Measurements from ENCODE around the gene KLK7. TPM values are rescaled to one million over a fixed set of nuclear protein-coding genes. Genes with fewer than 3 reads are reported as not detected.
"Not testable (repeated sequence)": the region's sequence is repeated elsewhere in the genome, so short reads cannot be mapped to it uniquely, and the experiment has no call there.

The KLK7 gene
- total RNA-seq, 2 experiments from 2014 or later = not detected

GRCh38 chr19:50980208-50980607, 3.5 kb downstream of the KLK7 start:
- H3K27me3 Mint-ChIP-seq = peaks cover 10% of the 10 kb centered on the region
- DNase-seq = no peak
- H3K36me3 Mint-ChIP-seq (ENCODE audit: low read depth) = no peaks in the 10 kb centered on the region
- H3K27ac Mint-ChIP-seq = no peak overlapping the region
- no peaks in the 10 kb centered on the region for H3K9me3 Mint-ChIP-seq
- H3K4me3 Mint-ChIP-seq = no peak overlapping the region
- ChIA-PET CTCF (no interaction called here), POLR2A (no interaction called here)
- no peaks in the 10 kb centered on the region for H3K4me1 Mint-ChIP-seq

GRCh38 chr19:50979758-50980157, 4.0 kb downstream of the KLK7 start:
- Mint-ChIP-seq H3K4me1 (no peaks in the 10 kb centered on the region), H3K27me3 (peaks cover 7% of the 10 kb centered on the region), H3K4me3 (no peak overlapping the region), H3K27ac (no peak overlapping the region), H3K9me3 (no peaks in the 10 kb centered on the region), H3K36me3 (ENCODE audit: low read depth) (no peaks in the 10 kb centered on the region)
- DNase-seq = no peak
- POLR2A ChIA-PET = no interaction called here
- CTCF ChIA-PET = no interaction called here

- ChIA-PET CTCF (no interaction called here), POLR2A (no interaction called here)
- Mint-ChIP-seq H3K4me3 (no peak overlapping the region), H3K27ac (no peak overlapping the region), H3K27me3 (peaks cover 7% of the 10 kb centered on the region), H3K36me3 (ENCODE audit: low read depth) (no peaks in the 10 kb centered on the region), H3K4me1 (no peaks in the 10 kb centered on the region), H3K9me3 (no peaks in the 10 kb centered on the region)
- no peak for DNase-seq
These were observed 4.8 kb downstream of the KLK7 start for GRCh38 chr19:50978772-50979390.

- H3K27ac Mint-ChIP-seq = no peak overlapping the region
These were observed 6.1 kb downstream of the KLK7 start for GRCh38 chr19:50977626-50978025.

GRCh38 chr19:50975766-50976165, 8.0 kb downstream of the KLK7 start:
- Mint-ChIP-seq H3K9me3 (no peaks in the 10 kb centered on the region), H3K4me3 (no peak overlapping the region), H3K36me3 (ENCODE audit: low read depth) (no peaks in the 10 kb centered on the region), H3K4me1 (no peaks in the 10 kb centered on the region), H3K27ac (no peak overlapping the region), H3K27me3 (peaks cover 5% of the 10 kb centered on the region)
- ChIA-PET POLR2A (no interaction called here), CTCF (no interaction called here)
- no peak for DNase-seq

More at GRCh38 chr19:50977626-50978025, 6.1 kb downstream of the KLK7 start:
- H3K9me3 Mint-ChIP-seq = no peaks in the 10 kb centered on the region
- no peak overlapping the region for H3K4me3 Mint-ChIP-seq
- H3K27me3 Mint-ChIP-seq = peaks cover 7% of the 10 kb centered on the region
- no peaks in the 10 kb centered on the region for H3K36me3 Mint-ChIP-seq (ENCODE audit: low read depth)
- no peaks in the 10 kb centered on the region for H3K4me1 Mint-ChIP-seq
- ChIA-PET POLR2A (no interaction called here), CTCF (no interaction called here)
- no peak for DNase-seq

- H3K27ac Mint-ChIP-seq = no peak overlapping the region
- no peaks in the 10 kb centered on the region for H3K4me1 Mint-ChIP-seq
- H3K9me3 Mint-ChIP-seq = no peaks in the 10 kb centered on the region
- no peak for DNase-seq
- no peaks in the 10 kb centered on the region for H3K36me3 Mint-ChIP-seq (ENCODE audit: low read depth)
- H3K4me3 Mint-ChIP-seq = no peak overlapping the region
- POLR2A ChIA-PET = no interaction called here
- H3K27me3 Mint-ChIP-seq = peaks cover 5% of the 10 kb centered on the region
- CTCF ChIA-PET = no interaction called here
These were observed 8.8 kb downstream of the KLK7 start for GRCh38 chr19:50974702-50975556.

- POLR2A ChIA-PET = no interaction called here
- no peak overlapping the region for H3K4me3 Mint-ChIP-seq
These were observed 10.8 kb downstream of the KLK7 start for GRCh38 chr19:50972795-50973376.

GRCh38 chr19:50969810-50970209, 13.9 kb downstream of the KLK7 start:
- H3K4me1 Mint-ChIP-seq; POLR2A ChIA-PET; H3K36me3 Mint-ChIP-seq (ENCODE audit: low read depth); CTCF ChIA-PET; H3K27me3 Mint-ChIP-seq; H3K27ac Mint-ChIP-seq; DNase-seq; H3K4me3 Mint-ChIP-seq; H3K9me3 Mint-ChIP-seq: not testable (repeated sequence)

More at GRCh38 chr19:50972795-50973376, 10.8 kb downstream of the KLK7 start:
- H3K27ac Mint-ChIP-seq = no peak overlapping the region
- H3K9me3 Mint-ChIP-seq = no peaks in the 10 kb centered on the region
- peaks cover 5% of the 10 kb centered on the region for H3K27me3 Mint-ChIP-seq
- H3K36me3 Mint-ChIP-seq (ENCODE audit: low read depth) = no peaks in the 10 kb centered on the region
- CTCF ChIA-PET = interaction anchor here (0.6 kb wide), 1 partner anchor 772 kb away, joined by 3 read pairs; no protein-coding TSS in a partner anchor
- H3K4me1 Mint-ChIP-seq = no peaks in the 10 kb centered on the region
- no peak for DNase-seq

GRCh38 chr19:50969413-50969760, 14.3 kb downstream of the KLK7 start, which contains the start of gene KLK6:
TSS of gene KLK6 (minus strand) at chr19:50969591. CDS start at chr19:50968104, 1,487 bp downstream.
- DNase-seq = no peak
- CTCF ChIA-PET = no interaction called here
- no peaks in the 10 kb centered on the region for H3K4me1 Mint-ChIP-seq
- POLR2A ChIA-PET = no interaction called here
- H3K4me3 Mint-ChIP-seq = no peak within 1 kb of the TSS
- H3K27ac Mint-ChIP-seq = no peak within 1 kb of the TSS
- no peaks in the 10 kb centered on the region for H3K27me3 Mint-ChIP-seq
- no peaks in the 10 kb centered on the region for H3K9me3 Mint-ChIP-seq
- H3K36me3 Mint-ChIP-seq (ENCODE audit: low read depth) = no peaks in the 10 kb centered on the region

GRCh38 chr19:50968716-50969412, 14.9 kb downstream of the KLK7 start:
- POLR2A ChIA-PET = no interaction called here
- CTCF ChIA-PET = interaction anchor here (0.6 kb wide), 1 partner anchor 234 kb away, joined by 5 read pairs; no protein-coding TSS in a partner anchor
- Mint-ChIP-seq H3K27me3 (no peaks in the 10 kb centered on the region), H3K27ac (no peak overlapping the region), H3K36me3 (ENCODE audit: low read depth) (no peaks in the 10 kb centered on the region), H3K4me3 (no peak overlapping the region), H3K4me1 (no peaks in the 10 kb centered on the region), H3K9me3 (no peaks in the 10 kb centered on the region)
- no peak for DNase-seq

- no peak for DNase-seq
- Mint-ChIP-seq H3K27me3 (no peaks in the 10 kb centered on the region), H3K36me3 (ENCODE audit: low read depth) (no peaks in the 10 kb centered on the region), H3K4me1 (no peaks in the 10 kb centered on the region), H3K9me3 (no peaks in the 10 kb centered on the region), H3K27ac (no peak overlapping the region), H3K4me3 (no peak overlapping the region)
- POLR2A ChIA-PET = no interaction called here
- CTCF ChIA-PET = interaction anchor here (0.6 kb wide), 1 partner anchor 233 kb away, joined by 5 read pairs; no protein-coding TSS in a partner anchor
These were observed 15.6 kb downstream of the KLK7 start for GRCh38 chr19:50967929-50968715.

GRCh38 chr19:50964266-50964665, 19.5 kb downstream of the KLK7 start:
- Mint-ChIP-seq H3K36me3 (ENCODE audit: low read depth) (no peaks in the 10 kb centered on the region), H3K9me3 (peaks cover 4% of the 10 kb centered on the region), H3K4me1 (no peaks in the 10 kb centered on the region), H3K27ac (no peak overlapping the region), H3K27me3 (peaks cover 2% of the 10 kb centered on the region), H3K4me3 (no peak overlapping the region)
- DNase-seq = no peak
- ChIA-PET CTCF (no interaction called here), POLR2A (no interaction called here)

GRCh38 chr19:50963381-50963780, 20.3 kb downstream of the KLK7 start:
- H3K27me3 Mint-ChIP-seq = peaks cover 6% of the 10 kb centered on the region
- H3K4me1 Mint-ChIP-seq = no peaks in the 10 kb centered on the region
- no peak overlapping the region for H3K27ac Mint-ChIP-seq
- no peak for DNase-seq
- no peak overlapping the region for H3K4me3 Mint-ChIP-seq
- ChIA-PET CTCF (no interaction called here), POLR2A (no interaction called here)
- peaks cover 4% of the 10 kb centered on the region for H3K9me3 Mint-ChIP-seq
- H3K36me3 Mint-ChIP-seq (ENCODE audit: low read depth) = no peaks in the 10 kb centered on the region
